T-helper 17 cell (primary cell): ENCODE data around the gene COL1A2. TPM values are rescaled to one million over a fixed set of nuclear protein-coding genes. Genes with fewer than 3 reads are reported as not detected.

ENCODE experiments used
- ATAC-seq: fragments of 150-1000 bp; cut with Tn5 transposase; 2 replicates; pipeline ENCODE4 v1.10.0; 2021; ENCODE audit warnings: mild to moderate bottlenecking, moderate library complexity
- DNase-seq, 3 donors: peaks; one replicate each; pipeline versions ENCODE4 v3.0.0 to v3.0.0-alpha.2; 2020 to 2021
- H3K9me3 ChIP-seq: one replicate; pipeline ENCODE4 v1.7.0; 2013; ENCODE audit warnings: low read length, mild to moderate bottlenecking; ENCODE audit not compliant: control insufficient read depth, poor library complexity, severe bottlenecking
- H3K27ac Mint-ChIP-seq: one replicate; pipeline ENCODE4 v1.8.0; 2022; ENCODE audit warnings: mild to moderate bottlenecking, moderate library complexity, mixed read lengths
- H3K27me3 Mint-ChIP-seq: one replicate; pipeline ENCODE4 v1.8.0; 2022; ENCODE audit warnings: mixed read lengths
- H3K36me3 Mint-ChIP-seq: one replicate; pipeline ENCODE4 v1.8.0; 2022; ENCODE audit warnings: low read depth, mixed read lengths
- H3K4me1 Mint-ChIP-seq: one replicate; pipeline ENCODE4 v1.8.0; 2022; ENCODE audit warnings: mild to moderate bottlenecking, mixed read lengths
- H3K4me3 Mint-ChIP-seq: one replicate; pipeline ENCODE4 v1.8.0; 2022; ENCODE audit warnings: mild to moderate bottlenecking, moderate library complexity, mixed read lengths
- total RNA-seq, 4 donors: library from RNA in 2 of 4; stranded (reverse) in 2 of 4; gene quantifications; one replicate each; pipeline ENCODE4 v1.2.3 and lab custom pipeline; 2022 to 2026

The COL1A2 gene
- total RNA-seq = not detected
- 0 reads per million in 2 donors for total RNA-seq (lab: John Stamatoyannopoulos, UW)

DNA sequence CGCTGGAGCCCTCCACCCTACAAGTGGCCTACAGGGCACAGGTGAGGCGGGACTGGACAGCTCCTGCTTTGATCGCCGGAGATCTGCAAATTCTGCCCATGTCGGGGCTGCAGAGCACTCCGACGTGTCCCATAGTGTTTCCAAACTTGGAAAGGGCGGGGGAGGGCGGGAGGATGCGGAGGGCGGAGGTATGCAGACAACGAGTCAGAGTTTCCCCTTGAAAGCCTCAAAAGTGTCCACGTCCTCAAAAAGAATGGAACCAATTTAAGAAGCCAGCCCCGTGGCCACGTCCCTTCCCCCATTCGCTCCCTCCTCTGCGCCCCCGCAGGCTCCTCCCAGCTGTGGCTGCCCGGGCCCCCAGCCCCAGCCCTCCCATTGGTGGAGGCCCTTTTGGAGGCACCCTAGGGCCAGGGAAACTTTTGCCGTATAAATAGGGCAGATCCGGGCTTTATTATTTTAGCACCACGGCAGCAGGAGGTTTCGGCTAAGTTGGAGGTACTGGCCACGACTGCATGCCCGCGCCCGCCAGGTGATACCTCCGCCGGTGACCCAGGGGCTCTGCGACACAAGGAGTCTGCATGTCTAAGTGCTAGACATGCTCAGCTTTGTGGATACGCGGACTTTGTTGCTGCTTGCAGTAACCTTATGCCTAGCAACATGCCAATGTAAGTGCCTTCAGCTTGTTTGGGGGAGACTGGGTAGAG lies at the start of gene COL1A2:
COL1A2 (plus strand) TSS at position 459 of the 704 bp plus-strand sequence; CDS start at position 596, 137 bp downstream.
- Mint-ChIP-seq H3K4me1 (peaks cover 7% of the 10 kb centered on the region), H3K27ac (no peak within 1 kb of the TSS), H3K4me3 (peak within 1 kb of the TSS; percentile 73), H3K36me3 (peaks cover 3% of the 10 kb centered on the region), H3K27me3 (peaks cover 50% of the 10 kb centered on the region)
- DNase-seq (no peak), ATAC-seq (no peak)
- H3K9me3 ChIP-seq = no peaks in the 10 kb centered on the region

DNA sequence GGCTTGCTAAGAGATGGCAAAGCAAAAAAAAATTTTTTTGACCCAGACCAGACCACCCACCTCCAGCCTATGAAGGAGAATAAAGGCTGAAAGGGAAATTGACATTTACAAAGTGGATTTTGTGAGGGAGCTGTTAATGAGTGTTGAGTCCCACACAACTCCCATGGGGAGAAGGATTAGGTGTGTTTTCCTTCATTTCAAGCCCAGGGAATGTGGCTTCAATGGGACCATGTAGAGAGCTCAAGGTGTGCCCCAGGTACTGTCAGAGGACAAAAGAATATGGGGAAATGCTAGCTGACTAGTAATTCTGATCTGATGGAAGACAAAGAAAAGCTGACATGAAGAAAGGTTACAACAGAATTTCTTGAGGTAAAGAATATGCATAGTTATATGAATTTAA lies 48.8 kb upstream of the COL1A2 start:
- Mint-ChIP-seq H3K4me3 (no peak overlapping the region), H3K4me1 (no peaks in the 10 kb centered on the region), H3K27ac (no peak overlapping the region), H3K27me3 (peaks cover 8% of the 10 kb centered on the region), H3K36me3 (no peaks in the 10 kb centered on the region)
- DNase-seq = no peak
- ATAC-seq = no peak
- H3K9me3 ChIP-seq = no peaks in the 10 kb centered on the region

DNA sequence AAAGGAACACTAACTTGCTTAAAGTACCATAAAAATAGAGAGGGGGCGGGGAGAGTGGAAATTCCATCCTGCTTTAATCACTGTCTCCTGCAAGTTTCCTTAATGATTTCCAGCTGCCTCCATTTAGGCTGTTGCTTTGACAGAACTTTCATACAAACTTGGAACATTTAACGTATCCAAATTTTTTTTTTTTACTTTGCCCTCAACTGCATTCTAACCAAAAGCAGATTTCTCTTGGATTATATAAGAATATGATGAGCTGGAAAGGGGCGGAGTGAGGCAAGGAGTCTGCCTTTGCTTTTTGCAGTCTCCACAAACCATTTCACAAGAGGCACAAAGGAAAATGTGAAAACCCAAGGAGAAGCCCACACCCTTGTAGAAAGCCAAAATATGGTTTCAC lies 46.6 kb upstream of the COL1A2 start:
- Mint-ChIP-seq H3K4me3 (no peak overlapping the region), H3K27ac (no peak overlapping the region), H3K27me3 (peaks cover 14% of the 10 kb centered on the region), H3K4me1 (no peaks in the 10 kb centered on the region), H3K36me3 (no peaks in the 10 kb centered on the region)
- H3K9me3 ChIP-seq = no peaks in the 10 kb centered on the region
- no peak for DNase-seq
- ATAC-seq = no peak

DNA sequence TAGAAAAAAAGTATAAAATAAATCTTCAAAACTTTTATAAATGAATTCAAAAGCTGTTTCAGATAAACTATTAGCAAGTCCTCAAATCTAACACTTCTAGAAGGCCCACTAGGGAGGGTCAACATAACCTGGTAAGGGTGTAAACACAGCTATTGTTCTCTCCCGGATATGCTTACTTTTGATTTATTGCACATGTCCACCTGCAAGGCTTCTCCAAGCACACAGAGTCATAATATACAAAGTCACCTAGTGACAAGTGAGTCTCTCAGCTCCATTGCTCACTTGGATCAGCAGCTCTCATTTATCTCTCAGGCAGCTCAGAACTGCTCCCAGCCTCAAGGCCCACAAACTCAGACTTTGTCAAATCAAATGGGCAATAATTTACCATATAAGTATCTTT lies 44.0 kb upstream of the COL1A2 start:
- no peak overlapping the region for H3K27ac Mint-ChIP-seq
- no peaks in the 10 kb centered on the region for H3K9me3 ChIP-seq
- H3K4me3 Mint-ChIP-seq = no peak overlapping the region
- peaks cover 12% of the 10 kb centered on the region for H3K27me3 Mint-ChIP-seq
- H3K4me1 Mint-ChIP-seq = no peaks in the 10 kb centered on the region
- H3K36me3 Mint-ChIP-seq = no peaks in the 10 kb centered on the region
- ATAC-seq (no peak), DNase-seq (no peak)

DNA sequence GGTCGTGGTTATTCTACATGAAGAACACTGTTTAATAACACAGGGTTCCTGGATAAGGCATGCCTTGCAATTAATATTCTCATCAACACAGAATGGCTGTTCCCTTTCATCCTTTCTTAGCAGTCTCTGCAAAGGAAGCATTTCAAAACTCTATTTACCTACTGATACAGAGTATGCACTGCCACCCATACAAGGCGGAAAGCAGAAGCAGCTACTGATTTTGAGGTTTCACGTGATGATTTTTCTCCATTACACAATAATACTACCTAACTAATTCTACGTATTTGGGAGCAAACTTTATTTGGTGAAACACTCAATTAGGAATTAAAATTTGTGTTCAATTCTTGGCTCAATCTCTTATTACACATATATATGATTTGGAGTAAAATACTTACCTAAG lies 43.0 kb upstream of the COL1A2 start:
- ATAC-seq (no peak), DNase-seq (no peak)
- no peak overlapping the region for H3K27ac Mint-ChIP-seq
- H3K4me3 Mint-ChIP-seq = no peak overlapping the region
- H3K27me3 Mint-ChIP-seq = peaks cover 12% of the 10 kb centered on the region
- H3K36me3 Mint-ChIP-seq = no peaks in the 10 kb centered on the region
- H3K4me1 Mint-ChIP-seq = no peaks in the 10 kb centered on the region
- H3K9me3 ChIP-seq = no peaks in the 10 kb centered on the region

DNA sequence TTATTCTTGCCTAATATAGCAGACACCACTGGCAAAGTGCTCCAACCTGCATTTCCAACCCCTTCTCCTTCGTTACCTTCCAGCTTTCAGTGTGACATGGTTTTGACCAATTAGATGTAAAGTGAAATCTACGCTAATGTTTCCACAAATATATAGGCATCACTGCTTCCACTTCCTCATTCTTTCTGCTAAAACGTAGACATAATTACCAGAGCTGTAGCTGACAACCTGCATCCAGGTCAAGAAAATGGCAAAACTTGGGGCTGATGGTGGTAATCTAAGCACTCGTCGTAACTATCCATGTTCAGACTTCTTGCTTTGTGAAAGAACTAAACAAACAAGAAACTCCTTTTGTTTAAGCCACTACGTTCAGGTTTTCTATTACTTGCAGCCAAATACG lies 41.8 kb upstream of the COL1A2 start:
- H3K9me3 ChIP-seq = no peaks in the 10 kb centered on the region
- no peaks in the 10 kb centered on the region for H3K4me1 Mint-ChIP-seq
- H3K4me3 Mint-ChIP-seq = no peak overlapping the region
- ATAC-seq (no peak), DNase-seq (no peak)
- peaks cover 15% of the 10 kb centered on the region for H3K27me3 Mint-ChIP-seq
- peaks cover 2% of the 10 kb centered on the region for H3K36me3 Mint-ChIP-seq
- H3K27ac Mint-ChIP-seq = no peak overlapping the region

DNA sequence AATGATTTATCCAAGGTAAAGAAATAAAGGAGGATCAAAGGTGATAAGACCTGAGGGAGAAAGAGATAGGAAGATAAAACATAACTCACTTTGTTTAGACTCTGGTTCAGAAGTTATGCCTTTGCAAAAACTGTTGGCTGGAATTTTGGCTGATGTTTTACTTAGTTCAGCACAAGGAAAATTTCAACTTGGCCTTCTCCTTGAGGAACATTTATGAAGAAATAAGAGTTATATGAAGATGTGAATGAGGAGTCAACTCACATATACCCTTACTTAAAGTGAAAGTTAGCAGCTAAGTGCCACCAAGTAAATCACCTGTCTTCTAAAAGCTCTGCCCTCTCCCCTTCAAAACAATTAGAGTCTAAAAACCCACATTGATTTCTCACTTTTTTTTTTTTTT lies 39.7 kb upstream of the COL1A2 start:
- Mint-ChIP-seq H3K27ac (no peak overlapping the region), H3K4me3 (no peak overlapping the region), H3K27me3 (peaks cover 18% of the 10 kb centered on the region), H3K36me3 (peaks cover 2% of the 10 kb centered on the region), H3K4me1 (no peaks in the 10 kb centered on the region)
- DNase-seq = no peak
- no peak for ATAC-seq
- no peaks in the 10 kb centered on the region for H3K9me3 ChIP-seq

DNA sequence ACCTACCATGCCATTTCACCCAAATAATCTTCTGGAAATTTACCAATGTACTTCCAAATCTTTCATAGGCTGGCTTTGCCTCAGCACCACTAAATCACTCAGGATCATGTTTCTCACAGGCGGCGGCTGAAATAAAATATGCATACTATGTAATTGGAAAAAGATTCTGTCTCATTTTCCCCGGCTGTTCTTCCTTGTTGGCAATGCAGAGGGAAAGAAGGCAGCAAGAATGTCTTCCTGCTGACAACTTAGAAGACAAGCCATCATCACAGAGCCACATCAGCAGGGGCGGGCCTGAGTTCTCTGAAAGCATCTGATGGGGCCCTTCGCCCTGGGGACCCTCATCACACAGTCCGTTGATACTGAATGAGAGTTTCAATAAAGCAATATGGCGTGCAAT lies 39.2 kb upstream of the COL1A2 start:
- no peaks in the 10 kb centered on the region for H3K9me3 ChIP-seq
- H3K27me3 Mint-ChIP-seq = peaks cover 18% of the 10 kb centered on the region
- DNase-seq = no peak
- no peak for ATAC-seq
- H3K27ac Mint-ChIP-seq = no peak overlapping the region
- H3K4me3 Mint-ChIP-seq = no peak overlapping the region
- peaks cover 2% of the 10 kb centered on the region for H3K36me3 Mint-ChIP-seq
- no peaks in the 10 kb centered on the region for H3K4me1 Mint-ChIP-seq

DNA sequence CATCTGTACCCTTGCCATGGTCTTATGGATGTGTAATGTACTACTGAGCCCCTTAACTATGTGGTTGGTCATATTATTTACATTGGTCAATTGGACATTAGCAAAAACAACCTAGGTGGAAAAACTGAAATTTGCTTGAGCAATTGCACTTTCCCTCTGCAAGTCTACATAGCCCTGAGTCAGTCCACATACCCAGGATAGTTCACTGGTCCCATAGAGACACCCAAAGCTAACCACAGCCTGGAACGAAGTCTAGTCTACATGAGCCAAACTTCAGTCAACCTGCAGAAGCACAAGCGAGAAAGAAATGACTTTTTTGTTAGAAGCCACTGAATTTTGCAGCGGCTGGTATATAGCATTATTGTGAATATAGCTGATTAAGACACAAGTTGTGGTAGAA lies 37.6 kb upstream of the COL1A2 start:
- DNase-seq = no peak
- H3K36me3 Mint-ChIP-seq = peaks cover 2% of the 10 kb centered on the region
- H3K27ac Mint-ChIP-seq = no peak overlapping the region
- no peak for ATAC-seq
- peaks cover 13% of the 10 kb centered on the region for H3K27me3 Mint-ChIP-seq
- no peak overlapping the region for H3K4me3 Mint-ChIP-seq
- no peaks in the 10 kb centered on the region for H3K4me1 Mint-ChIP-seq
- H3K9me3 ChIP-seq = no peaks in the 10 kb centered on the region

DNA sequence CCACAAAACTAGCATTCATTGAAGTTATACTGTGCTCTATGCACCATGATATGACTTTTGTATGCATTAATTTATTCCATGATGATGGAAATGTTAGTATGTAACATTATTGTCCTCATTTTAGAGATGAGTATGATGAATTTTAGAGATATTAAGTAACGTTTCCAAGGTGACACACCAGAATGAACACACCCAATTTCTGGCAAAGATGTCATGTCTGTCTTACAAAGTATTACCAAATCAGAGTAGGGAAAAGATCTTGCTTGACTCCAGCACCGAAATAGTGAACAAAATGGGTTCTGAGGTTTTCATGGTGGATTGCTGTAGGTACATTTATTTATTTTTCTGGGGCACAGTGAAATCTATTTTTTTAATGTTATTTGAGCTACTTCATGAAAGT lies 33.8 kb upstream of the COL1A2 start:
- Mint-ChIP-seq H3K4me3 (no peak overlapping the region), H3K27me3 (peaks cover 6% of the 10 kb centered on the region)
- no peak for ATAC-seq

DNA sequence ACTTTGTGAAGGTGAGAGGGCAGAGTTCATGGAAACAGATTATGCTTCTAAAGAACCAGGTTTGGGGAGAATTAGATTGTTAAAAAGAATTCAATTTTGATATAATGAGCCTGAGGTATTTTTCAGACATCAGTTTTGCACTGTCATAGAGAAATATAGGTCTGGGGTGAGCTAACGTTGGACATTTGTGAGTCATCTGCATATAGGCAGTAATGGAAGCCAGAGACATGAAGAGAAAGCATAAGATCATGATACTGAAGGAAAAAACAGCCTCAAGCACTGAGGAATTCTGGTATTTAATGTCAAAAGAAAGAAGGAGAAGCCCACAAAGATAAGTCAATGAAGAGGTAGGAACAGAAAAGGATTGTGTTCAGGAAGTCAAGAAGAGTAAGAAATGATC lies 32.4 kb upstream of the COL1A2 start:
- DNase-seq (no peak), ATAC-seq (no peak)
- no peak overlapping the region for H3K4me3 Mint-ChIP-seq
- no peak overlapping the region for H3K27ac Mint-ChIP-seq
- no peaks in the 10 kb centered on the region for H3K9me3 ChIP-seq
- H3K36me3 Mint-ChIP-seq = peaks cover 2% of the 10 kb centered on the region
- peaks cover 11% of the 10 kb centered on the region for H3K27me3 Mint-ChIP-seq
- no peaks in the 10 kb centered on the region for H3K4me1 Mint-ChIP-seq

More for the DNA sequence above, 33.8 kb upstream of the COL1A2 start:
- no peaks in the 10 kb centered on the region for H3K9me3 ChIP-seq
- Mint-ChIP-seq H3K36me3 (peaks cover 2% of the 10 kb centered on the region), H3K27ac (no peak overlapping the region), H3K4me1 (no peaks in the 10 kb centered on the region)
- no peak for DNase-seq

DNA sequence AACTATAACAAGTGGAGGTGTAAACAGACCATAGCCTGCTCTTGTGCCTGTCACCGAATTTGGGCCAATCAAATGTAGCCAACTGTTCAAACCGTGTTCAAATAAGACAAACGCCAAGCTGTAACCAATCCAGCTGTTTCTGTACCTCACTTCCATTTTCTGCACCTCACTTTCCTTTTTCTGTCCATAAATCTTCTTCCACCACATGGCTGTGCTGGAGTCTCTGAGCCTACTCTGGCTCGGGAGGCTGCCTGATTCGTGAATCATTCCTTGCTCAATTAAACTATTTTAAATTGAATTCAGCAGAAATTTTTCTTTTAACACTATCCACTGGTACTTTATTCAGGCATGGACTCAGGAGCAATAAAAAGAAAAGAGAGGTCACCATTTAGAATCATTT lies 29.9 kb upstream of the COL1A2 start:
- Mint-ChIP-seq H3K4me3 (no peak overlapping the region), H3K4me1 (no peaks in the 10 kb centered on the region), H3K27me3 (peaks cover 14% of the 10 kb centered on the region), H3K36me3 (no peaks in the 10 kb centered on the region), H3K27ac (no peak overlapping the region)
- DNase-seq (no peak), ATAC-seq (no peak)
- no peaks in the 10 kb centered on the region for H3K9me3 ChIP-seq

DNA sequence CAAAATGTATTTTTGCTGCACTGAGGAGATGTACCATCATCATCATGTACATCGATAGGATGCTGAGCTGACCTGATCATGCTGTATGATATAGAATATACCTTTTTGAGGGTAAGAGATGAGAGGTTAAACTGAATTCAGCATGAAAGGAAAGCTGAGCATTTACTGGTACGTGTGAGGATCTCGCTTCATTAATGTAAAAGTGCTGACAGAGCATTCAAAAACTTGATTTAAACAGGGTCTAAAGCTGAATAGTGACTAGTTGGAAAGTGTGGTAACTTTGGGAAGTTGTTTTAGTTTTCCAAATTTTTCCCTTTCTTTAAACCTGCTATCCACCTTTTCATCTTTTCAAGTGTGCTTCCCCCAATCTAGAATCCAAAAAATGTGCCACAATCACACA lies 28.5 kb upstream of the COL1A2 start:
- peaks cover 14% of the 10 kb centered on the region for H3K27me3 Mint-ChIP-seq

DNA sequence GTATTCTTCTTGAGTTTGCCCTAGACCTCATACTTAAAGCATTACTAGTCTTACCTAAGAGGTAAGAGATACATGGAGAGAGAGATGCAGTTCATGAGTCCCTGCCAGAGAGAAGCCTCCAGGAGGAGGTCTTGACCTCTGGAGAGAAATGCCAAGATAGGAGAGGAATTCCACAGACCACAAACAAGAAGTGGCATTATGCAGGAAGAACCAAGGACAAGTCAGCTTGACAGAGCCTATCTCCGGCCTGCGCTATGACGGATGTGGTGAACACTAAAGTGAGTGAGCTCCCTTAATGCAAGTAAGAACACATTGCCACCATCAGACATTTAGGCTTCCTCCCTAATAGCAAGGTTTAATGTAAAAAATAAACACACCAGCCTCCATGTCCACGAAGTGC lies 27.9 kb upstream of the COL1A2 start:
- H3K4me3 Mint-ChIP-seq = no peak overlapping the region
- DNase-seq (no peak), ATAC-seq (peak; percentile 48)
- no peaks in the 10 kb centered on the region for H3K9me3 ChIP-seq
- H3K36me3 Mint-ChIP-seq = no peaks in the 10 kb centered on the region
- peaks cover 14% of the 10 kb centered on the region for H3K27me3 Mint-ChIP-seq
- no peak overlapping the region for H3K27ac Mint-ChIP-seq
- no peaks in the 10 kb centered on the region for H3K4me1 Mint-ChIP-seq

More for the DNA sequence above, 28.5 kb upstream of the COL1A2 start:
- no peaks in the 10 kb centered on the region for H3K9me3 ChIP-seq
- ATAC-seq (no peak), DNase-seq (no peak)
- Mint-ChIP-seq H3K4me3 (no peak overlapping the region), H3K36me3 (no peaks in the 10 kb centered on the region), H3K4me1 (no peaks in the 10 kb centered on the region), H3K27ac (no peak overlapping the region)
